Mesendoderm (in vitro differentiated cells): ENCODE data around the gene RUFY4. TPM values are rescaled to one million over a fixed set of nuclear protein-coding genes. Genes with fewer than 3 reads are reported as not detected.
"Not testable (repeated sequence)": the region's sequence is repeated elsewhere in the genome, so short reads cannot be mapped to it uniquely, and the experiment has no call there.

Experiments used
- DNase-seq: peaks from one replicate; pipeline ENCODE4 v3.0.0; 2013
- H2AK5ac ChIP-seq: 2 replicates; pipeline ENCODE4 v1.6.1; 2013; ENCODE audit warnings: low read length, inconsistent platforms
- H2BK120ac ChIP-seq: 2 replicates; pipeline ENCODE4 v1.6.1; 2013; ENCODE audit warnings: low read depth, mild to moderate bottlenecking, low read length, moderate library complexity, mixed read lengths
- H2BK15ac ChIP-seq: replicated peaks from 2 replicates; pipeline ENCODE4 v1.6.1; 2013; ENCODE audit warnings: low read depth, mild to moderate bottlenecking, moderate library complexity
- H2BK5ac ChIP-seq: 2 replicates; pipeline ENCODE4 v1.6.1; 2013; ENCODE audit warnings: low read length, inconsistent platforms
- H3K18ac ChIP-seq: 2 replicates; pipeline ENCODE4 v1.6.1; 2013; ENCODE audit warnings: mild to moderate bottlenecking, low read length, mixed read lengths
- H3K23ac ChIP-seq: one replicate; pipeline ENCODE4 v1.6.1; 2013; ENCODE audit warnings: low read length
- H3K27ac ChIP-seq: 2 replicates; pipeline ENCODE4 v1.5.1; 2013; ENCODE audit warnings: low read depth, mild to moderate bottlenecking, inconsistent platforms, low read length, moderate library complexity
- H3K27me3 ChIP-seq: 2 replicates; pipeline ENCODE4 v1.6.1; 2013; ENCODE audit warnings: low read length, control low read depth, mild to moderate bottlenecking, inconsistent platforms; ENCODE audit not compliant: insufficient read depth, poor library complexity
- H3K36me3 ChIP-seq: 2 replicates; pipeline ENCODE4 v1.6.1; 2013; ENCODE audit warnings: low read length, inconsistent platforms; ENCODE audit not compliant: control insufficient read depth, insufficient read depth
- H3K4ac ChIP-seq: one replicate; pipeline ENCODE4 v1.6.1; 2013; ENCODE audit warnings: low read depth, mild to moderate bottlenecking, low read length, moderate library complexity
- H3K4me1 ChIP-seq: 2 replicates; pipeline ENCODE4 v1.6.1; 2013; ENCODE audit warnings: low read depth, low read length, inconsistent platforms; ENCODE audit not compliant: control insufficient read depth
- H3K4me2 ChIP-seq: 2 replicates; pipeline ENCODE4 v1.6.1; 2013; ENCODE audit warnings: low read length
- H3K4me3 ChIP-seq: 2 replicates; pipeline ENCODE4 v1.5.1; 2013; ENCODE audit warnings: mild to moderate bottlenecking, low read length
- H3K56ac ChIP-seq: one replicate; pipeline ENCODE4 v1.6.1; 2013; ENCODE audit warnings: low read length
- H3K79me1 ChIP-seq: 2 replicates; pipeline ENCODE4 v1.6.1; 2013; ENCODE audit warnings: low read length, inconsistent platforms
- H3K79me2 ChIP-seq: 2 replicates; pipeline ENCODE4 v1.6.1; 2013; ENCODE audit warnings: mild to moderate bottlenecking, low read length; ENCODE audit not compliant: control insufficient read depth, insufficient read depth
- H3K9ac ChIP-seq: 2 replicates; pipeline ENCODE4 v1.6.1; 2013; ENCODE audit warnings: low read length, inconsistent platforms
- H4K5ac ChIP-seq: one replicate; pipeline ENCODE4 v1.6.1; 2013; ENCODE audit warnings: low read length
- H4K8ac ChIP-seq: one replicate; pipeline ENCODE4 v1.6.1; 2013; ENCODE audit warnings: low read depth, mild to moderate bottlenecking, control low read depth, low read length, moderate library complexity
- WGBS: extraction: QIAGEN DNeasy Blood & Tissue Kit; methylation state at CpG from one replicate; pipeline ENCODE4 v1.1.7; 2013; ENCODE audit warnings: low lambda C conversion rate, missing lambda C conversion rate; ENCODE audit not compliant: insufficient coverage; ENCODE audit errors: extremely low coverage; 5-methylcytosine and 5-hydroxymethylcytosine counted together
- polyA plus RNA-seq, 2 experiments: library from polyadenylated mRNA; stranded (reverse); fragments of 200-250 nt; gene quantifications; one replicate each; pipeline ENCODE4 v1.2.3, GENCODE V29; 2013

The RUFY4 gene, protein sequence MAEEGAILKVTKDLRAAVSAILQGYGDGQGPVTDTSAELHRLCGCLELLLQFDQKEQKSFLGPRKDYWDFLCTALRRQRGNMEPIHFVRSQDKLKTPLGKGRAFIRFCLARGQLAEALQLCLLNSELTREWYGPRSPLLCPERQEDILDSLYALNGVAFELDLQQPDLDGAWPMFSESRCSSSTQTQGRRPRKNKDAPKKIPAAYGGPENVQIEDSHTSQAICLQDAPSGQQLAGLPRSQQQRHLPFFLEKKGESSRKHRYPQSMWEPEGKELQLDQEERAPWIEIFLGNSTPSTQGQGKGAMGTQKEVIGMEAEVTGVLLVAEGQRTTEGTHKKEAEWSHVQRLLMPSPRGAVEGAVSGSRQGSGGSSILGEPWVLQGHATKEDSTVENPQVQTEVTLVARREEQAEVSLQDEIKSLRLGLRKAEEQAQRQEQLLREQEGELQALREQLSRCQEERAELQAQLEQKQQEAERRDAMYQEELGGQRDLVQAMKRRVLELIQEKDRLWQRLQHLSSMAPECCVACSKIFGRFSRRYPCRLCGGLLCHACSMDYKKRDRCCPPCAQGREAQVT
- polyA plus RNA-seq (2013, experiment 1 of 2): not detected
- polyA plus RNA-seq (2013, experiment 2 of 2): 0.03 TPM

GRCh38 chr2:218068721-218069334 lies at the start of gene RUFY4:
RUFY4 (plus strand) TSS chr2:218069253; CDS start chr2:218070606, 1,353 bp downstream.
- H4K8ac ChIP-seq, H3K56ac ChIP-seq, H2BK120ac ChIP-seq, H2AK5ac ChIP-seq, H4K5ac ChIP-seq, H3K23ac ChIP-seq, H2BK5ac ChIP-seq, H3K79me1 ChIP-seq, H3K9ac ChIP-seq, H3K4me1 ChIP-seq, H3K4me3 ChIP-seq, H3K27me3 ChIP-seq, H3K36me3 ChIP-seq, H3K27ac ChIP-seq, H3K4me2 ChIP-seq, H3K18ac ChIP-seq, H3K79me2 ChIP-seq, H2BK15ac ChIP-seq, H3K4ac ChIP-seq: not testable (repeated sequence)
- WGBS: no CpG with 5 or more reads among the region's 15 CpGs
- peak; percentile 86 for DNase-seq

DNA sequence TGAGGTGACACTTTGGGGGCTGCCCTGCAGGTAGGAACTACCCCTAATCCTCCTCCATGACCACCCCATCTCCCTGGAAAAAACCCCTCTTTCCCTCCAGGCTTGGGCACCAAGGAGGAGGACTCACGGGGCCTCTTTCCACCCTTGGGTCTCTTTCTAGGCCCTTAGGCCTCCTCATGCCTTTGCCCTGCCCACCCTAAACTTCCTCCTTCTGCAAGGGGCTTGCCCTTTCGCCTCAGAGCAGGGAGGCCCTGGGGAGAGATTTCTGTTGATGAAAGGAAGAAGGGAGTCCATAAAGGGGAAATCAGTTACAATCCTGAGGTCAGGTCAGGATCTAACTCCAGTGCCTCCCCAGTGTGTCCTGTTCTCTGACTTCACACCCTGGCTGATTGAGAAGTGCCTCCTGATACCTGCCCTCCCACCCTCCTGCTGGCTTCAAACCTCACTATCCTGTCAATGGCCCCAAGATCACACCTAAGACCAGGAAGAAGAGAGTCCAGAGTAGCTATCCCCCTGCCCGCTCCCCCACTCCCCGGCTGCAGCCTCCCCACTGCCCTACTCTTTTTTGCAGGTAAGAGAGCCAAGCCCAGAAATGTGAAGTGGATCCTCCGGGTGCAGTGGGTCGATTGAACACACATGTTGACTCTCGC lies 49.5 kb upstream of the RUFY4 start:
- Histone ChIP-seq H3K4me2 (no peak overlapping the region), H3K27me3 (no peaks in the 10 kb centered on the region), H3K56ac (peak overlapping the region; percentile 40), H4K8ac (no peak overlapping the region), H2BK5ac (no peak overlapping the region), H3K9ac (peak overlapping the region; percentile 19), H3K4me1 (peaks cover 28% of the 10 kb centered on the region), H2AK5ac (no peak overlapping the region), H3K27ac (no peak overlapping the region), H3K79me1 (no peaks in the 10 kb centered on the region), H3K23ac (no peak overlapping the region), H3K79me2 (no peaks in the 10 kb centered on the region), H2BK15ac (no peak overlapping the region), H2BK120ac (no peak overlapping the region), H3K36me3 (no peaks in the 10 kb centered on the region), H3K4ac (no peak overlapping the region), H3K18ac (no peak overlapping the region), H4K5ac (no peak overlapping the region), H3K4me3 (no peak overlapping the region)
- DNase-seq: peak; percentile 63
- no CpG with 5 or more reads among the region's 7 CpGs for WGBS

DNA sequence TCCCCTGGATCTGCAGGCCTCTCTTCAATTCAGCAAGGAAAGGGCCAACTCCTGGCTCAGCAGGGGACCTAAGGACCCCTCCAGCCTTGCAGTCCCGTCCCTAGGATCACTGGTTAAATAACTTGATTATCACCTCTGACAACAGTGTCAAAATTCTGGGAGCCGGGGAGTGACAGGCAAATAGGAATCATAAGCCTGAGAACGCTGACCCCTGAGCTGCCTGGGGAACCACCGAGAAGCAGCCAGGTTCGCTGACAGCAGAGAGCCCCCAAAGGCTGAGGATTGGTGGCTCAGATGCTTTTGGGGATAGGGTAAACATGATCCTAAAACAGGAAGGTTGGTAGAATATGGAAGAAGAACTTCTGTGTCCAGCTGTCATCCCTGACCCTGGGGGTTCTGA lies 48.8 kb upstream of the RUFY4 start:
- Histone ChIP-seq H3K4me3 (no peak overlapping the region), H3K27ac (no peak overlapping the region), H3K9ac (no peak overlapping the region), H2BK120ac (no peak overlapping the region), H3K79me2 (no peaks in the 10 kb centered on the region), H3K4me2 (no peak overlapping the region), H4K8ac (no peak overlapping the region), H3K79me1 (no peaks in the 10 kb centered on the region), H3K56ac (peak overlapping the region; percentile 27), H2AK5ac (peak overlapping the region; percentile 32), H3K27me3 (no peaks in the 10 kb centered on the region), H2BK15ac (no peak overlapping the region), H4K5ac (no peak overlapping the region), H3K4me1 (peaks cover 25% of the 10 kb centered on the region), H3K23ac (no peak overlapping the region), H3K36me3 (no peaks in the 10 kb centered on the region), H3K18ac (no peak overlapping the region), H2BK5ac (no peak overlapping the region), H3K4ac (no peak overlapping the region)
- no peak for DNase-seq
- no CpG with 5 or more reads among the region's 5 CpGs for WGBS

DNA sequence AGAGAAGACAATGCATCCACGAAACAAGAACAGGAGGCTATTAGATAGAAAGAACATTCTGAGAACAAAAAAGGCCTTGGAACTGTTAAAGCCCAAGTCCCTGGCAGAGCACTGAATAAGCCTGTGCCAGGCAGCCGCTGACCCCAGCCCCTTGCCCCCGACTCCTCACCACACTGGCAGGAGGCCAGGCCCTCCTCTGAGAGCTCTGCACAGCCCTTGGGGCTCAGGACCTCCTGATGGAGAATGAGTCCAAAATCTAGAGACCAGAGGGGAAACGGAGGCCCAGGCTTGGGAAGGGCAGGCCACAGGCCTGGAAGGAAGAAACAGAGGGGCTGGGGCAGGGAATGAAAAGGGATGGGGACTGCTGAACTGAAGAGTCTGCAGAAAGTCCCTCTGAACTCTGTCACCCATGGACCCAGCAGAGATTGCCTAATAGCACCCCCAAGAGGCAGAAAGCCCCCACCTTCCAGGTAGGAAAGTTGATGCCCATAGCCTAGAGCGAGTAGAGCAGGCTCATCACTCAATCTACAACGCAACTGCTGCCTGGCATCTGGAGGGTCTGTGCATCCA lies 48.0 kb upstream of the RUFY4 start:
- no peak overlapping the region for H3K18ac ChIP-seq
- no peak overlapping the region for H3K4me2 ChIP-seq
- H3K79me2 ChIP-seq: no peaks in the 10 kb centered on the region
- H3K4me1 ChIP-seq: peaks cover 25% of the 10 kb centered on the region
- H3K4ac ChIP-seq: no peak overlapping the region
- H3K79me1 ChIP-seq: no peaks in the 10 kb centered on the region
- H2BK120ac ChIP-seq: no peak overlapping the region
- no peak overlapping the region for H2BK15ac ChIP-seq
- WGBS: no CpG with 5 or more reads among the region's 6 CpGs
- H3K4me3 ChIP-seq: no peak overlapping the region
- no peak for DNase-seq
- H3K27me3 ChIP-seq: no peaks in the 10 kb centered on the region
- H3K23ac ChIP-seq: no peak overlapping the region
- H4K5ac ChIP-seq: no peak overlapping the region
- H3K9ac ChIP-seq: no peak overlapping the region
- no peak overlapping the region for H4K8ac ChIP-seq
- peak overlapping the region; percentile 43 for H3K56ac ChIP-seq
- H2AK5ac ChIP-seq: peak overlapping the region; percentile 37
- peak overlapping the region; percentile 17 for H2BK5ac ChIP-seq
- no peak overlapping the region for H3K27ac ChIP-seq
- no peaks in the 10 kb centered on the region for H3K36me3 ChIP-seq

GRCh38 chr2:218021536-218022071 lies 47.4 kb upstream of the RUFY4 start:
- Histone ChIP-seq H3K4me1 (peaks cover 19% of the 10 kb centered on the region), H3K4ac (no peak overlapping the region), H3K4me2 (no peak overlapping the region), H3K79me2 (no peaks in the 10 kb centered on the region), H3K56ac (peak overlapping the region; percentile 35), H3K36me3 (no peaks in the 10 kb centered on the region), H3K23ac (no peak overlapping the region), H3K79me1 (no peaks in the 10 kb centered on the region), H2BK15ac (no peak overlapping the region), H2AK5ac (no peak overlapping the region), H4K5ac (no peak overlapping the region), H3K27me3 (no peaks in the 10 kb centered on the region), H3K4me3 (no peak overlapping the region), H2BK5ac (no peak overlapping the region), H3K18ac (no peak overlapping the region), H3K9ac (no peak overlapping the region), H4K8ac (no peak overlapping the region), H3K27ac (no peak overlapping the region), H2BK120ac (no peak overlapping the region)
- no peak for DNase-seq
- WGBS: no CpG with 5 or more reads among the region's 12 CpGs
